Activated CD8-positive, alpha-beta memory T cell treated with anti-CD3 and anti-CD28 coated beads, Interleukin-2, amount 10 ng/mL, durations not matched to agents 7 days and 5 days (primary cell): Measurements from ENCODE around the gene NUDC. TPM values are rescaled to one million over a fixed set of nuclear protein-coding genes. Genes with fewer than 3 reads are reported as not detected.

Source experiments
- ATAC-seq: fragments of 150-1000 bp; cut with Tn5 transposase; one replicate; pipeline ENCODE4 v1.10.0; 2021; ENCODE audit warnings: moderate library complexity
- CTCF ChIA-PET: fragments of 350-600 bp; sonication (Branson Sonifier 250); formaldehyde crosslinking; loops from one replicate; lab custom pipeline; 2021; ENCODE audit warnings: antibody characterized with exemption; lab: Charles Lee
- DNase-seq: peaks from one replicate; pipeline ENCODE4 v3.0.0-alpha.2; 2020
- H3K27ac Mint-ChIP-seq: one replicate; pipeline ENCODE4 v1.8.0; 2021; ENCODE audit warnings: mild to moderate bottlenecking, mixed read lengths
- H3K27me3 Mint-ChIP-seq: one replicate; pipeline ENCODE4 v1.8.0; 2021; ENCODE audit warnings: mixed read lengths
- H3K36me3 Mint-ChIP-seq: one replicate; pipeline ENCODE4 v1.8.0; 2021; ENCODE audit warnings: mild to moderate bottlenecking, mixed read lengths
- H3K4me1 Mint-ChIP-seq: one replicate; pipeline ENCODE4 v1.8.0; 2021; ENCODE audit warnings: mixed read lengths
- H3K4me3 Mint-ChIP-seq: one replicate; pipeline ENCODE4 v1.8.0; 2021; ENCODE audit warnings: mild to moderate bottlenecking, moderate library complexity, mixed read lengths
- H3K9me3 Mint-ChIP-seq: one replicate; pipeline ENCODE4 v1.8.0; 2022; ENCODE audit warnings: low read depth, mixed read lengths
- total RNA-seq, 2 experiments: library from RNA; stranded (reverse); gene quantifications; one replicate each; pipeline ENCODE4 v1.2.3, GENCODE V29; 2021

Gene NUDC
- total RNA-seq, 2 experiments from 2014 or later = 88.8 to 91.6 TPM

GRCh38 chr1:26915204-26915842 is 6.2 kb upstream of the NUDC start:
- H3K36me3 Mint-ChIP-seq = no peaks in the 10 kb centered on the region
- H3K9me3 Mint-ChIP-seq = no peaks in the 10 kb centered on the region
- H3K27me3 Mint-ChIP-seq = no peaks in the 10 kb centered on the region
- no peak for ATAC-seq
- no peak overlapping the region for H3K4me3 Mint-ChIP-seq
- no peak for DNase-seq
- CTCF ChIA-PET = interaction anchor here (1.4 kb wide), 1 partner anchor 16 kb away, joined by 3 read pairs; no protein-coding TSS in a partner anchor
- peaks cover 3% of the 10 kb centered on the region for H3K4me1 Mint-ChIP-seq
- H3K27ac Mint-ChIP-seq = no peak overlapping the region

- Mint-ChIP-seq H3K27me3 (no peaks in the 10 kb centered on the region), H3K9me3 (no peaks in the 10 kb centered on the region), H3K4me3 (peak overlapping the region; percentile 91), H3K4me1 (peaks cover 37% of the 10 kb centered on the region), H3K27ac (peak overlapping the region; percentile 95), H3K36me3 (peaks cover 17% of the 10 kb centered on the region)
- no peak for DNase-seq
- peak; percentile 53 for ATAC-seq
- CTCF ChIA-PET = interaction anchor here (1.1 to 1.8 kb wide), 6 partner anchors 10 to 125 kb away, joined by 3 to 12 read pairs (median 5); partner anchors contain the start of genes GPATCH3 and GPN2
Measured at GRCh38 chr1:26921126-26921539, 410 bp upstream of the NUDC start.

GRCh38 chr1:26922431-26922729 is 837 bp downstream of the NUDC start:
- Mint-ChIP-seq H3K4me1 (peaks cover 43% of the 10 kb centered on the region), H3K4me3 (peak overlapping the region; percentile 91), H3K36me3 (peaks cover 24% of the 10 kb centered on the region), H3K27ac (peak overlapping the region; percentile 95), H3K27me3 (no peaks in the 10 kb centered on the region), H3K9me3 (no peaks in the 10 kb centered on the region)
- CTCF ChIA-PET = interaction anchor here (1.3 to 1.4 kb wide), 2 partner anchors 12 to 19 kb away, joined by 3 read pairs; no protein-coding TSS in a partner anchor
- no peak for ATAC-seq
- no peak for DNase-seq

GRCh38 chr1:26922901-26923300 is 1.4 kb downstream of the NUDC start:
- peaks cover 25% of the 10 kb centered on the region for H3K36me3 Mint-ChIP-seq

GRCh38 chr1:26923711-26924110 is 2.2 kb downstream of the NUDC start:
- no peak for DNase-seq

More at GRCh38 chr1:26922901-26923300, 1.4 kb downstream of the NUDC start:
- CTCF ChIA-PET = interaction anchor here (1.4 kb wide), 1 partner anchor 19 kb away, joined by 3 read pairs; no protein-coding TSS in a partner anchor
- no peak for DNase-seq
- Mint-ChIP-seq H3K27ac (peak overlapping the region; percentile 95), H3K27me3 (no peaks in the 10 kb centered on the region), H3K4me3 (peak overlapping the region; percentile 91), H3K9me3 (no peaks in the 10 kb centered on the region), H3K4me1 (peaks cover 43% of the 10 kb centered on the region)
- no peak for ATAC-seq

GRCh38 chr1:26932531-26932930 is 11.0 kb downstream of the NUDC start:
- ATAC-seq = no peak
- Mint-ChIP-seq H3K27me3 (no peaks in the 10 kb centered on the region), H3K36me3 (peaks cover 37% of the 10 kb centered on the region), H3K27ac (no peak overlapping the region), H3K4me1 (no peaks in the 10 kb centered on the region), H3K9me3 (no peaks in the 10 kb centered on the region), H3K4me3 (no peak overlapping the region)
- DNase-seq = no peak
- CTCF ChIA-PET = no interaction called here

More at GRCh38 chr1:26923711-26924110, 2.2 kb downstream of the NUDC start:
- Mint-ChIP-seq H3K4me3 (peak overlapping the region; percentile 91), H3K27me3 (no peaks in the 10 kb centered on the region), H3K9me3 (no peaks in the 10 kb centered on the region), H3K4me1 (peaks cover 43% of the 10 kb centered on the region), H3K27ac (no peak overlapping the region), H3K36me3 (peaks cover 33% of the 10 kb centered on the region)
- no peak for ATAC-seq
- CTCF ChIA-PET = interaction anchor here (0.7 to 1.3 kb wide), 3 partner anchors 11 to 136 kb away, joined by 3 to 4 read pairs (median 3); partner anchors contain the start of gene PIGV

GRCh38 chr1:26936823-26937222 is 15.3 kb downstream of the NUDC start:
- Mint-ChIP-seq H3K27ac (no peak overlapping the region), H3K27me3 (no peaks in the 10 kb centered on the region), H3K4me1 (peaks cover 3% of the 10 kb centered on the region), H3K4me3 (no peak overlapping the region), H3K9me3 (no peaks in the 10 kb centered on the region), H3K36me3 (peaks cover 26% of the 10 kb centered on the region)
- CTCF ChIA-PET = no interaction called here
- ATAC-seq (no peak), DNase-seq (no peak)

GRCh38 chr1:26938004-26938658 is 16.6 kb downstream of the NUDC start:
- H3K9me3 Mint-ChIP-seq = no peaks in the 10 kb centered on the region
- CTCF ChIA-PET = no interaction called here

GRCh38 chr1:26938659-26939025 is 17.1 kb downstream of the NUDC start:
- ATAC-seq = no peak

More at GRCh38 chr1:26938004-26938658, 16.6 kb downstream of the NUDC start:
- DNase-seq = no peak
- no peak for ATAC-seq
- Mint-ChIP-seq H3K4me1 (peaks cover 3% of the 10 kb centered on the region), H3K36me3 (peaks cover 26% of the 10 kb centered on the region), H3K27me3 (no peaks in the 10 kb centered on the region), H3K27ac (no peak overlapping the region), H3K4me3 (no peak overlapping the region)

GRCh38 chr1:26941311-26941710 is 19.8 kb downstream of the NUDC start:
- H3K27me3 Mint-ChIP-seq = no peaks in the 10 kb centered on the region
- H3K27ac Mint-ChIP-seq = no peak overlapping the region
- CTCF ChIA-PET = no interaction called here
- peaks cover 3% of the 10 kb centered on the region for H3K4me1 Mint-ChIP-seq
- peaks cover 29% of the 10 kb centered on the region for H3K36me3 Mint-ChIP-seq
- DNase-seq (no peak), ATAC-seq (no peak)
- H3K4me3 Mint-ChIP-seq = no peak overlapping the region
- H3K9me3 Mint-ChIP-seq = no peaks in the 10 kb centered on the region

More at GRCh38 chr1:26938659-26939025, 17.1 kb downstream of the NUDC start:
- H3K27me3 Mint-ChIP-seq = no peaks in the 10 kb centered on the region
- H3K9me3 Mint-ChIP-seq = no peaks in the 10 kb centered on the region
- H3K4me1 Mint-ChIP-seq = peaks cover 3% of the 10 kb centered on the region
- no peak overlapping the region for H3K4me3 Mint-ChIP-seq
- DNase-seq = no peak
- H3K27ac Mint-ChIP-seq = no peak overlapping the region
- CTCF ChIA-PET = no interaction called here
- peaks cover 24% of the 10 kb centered on the region for H3K36me3 Mint-ChIP-seq

GRCh38 chr1:26942656-26943055 is 21.1 kb downstream of the NUDC start:
- H3K9me3 Mint-ChIP-seq = no peaks in the 10 kb centered on the region
- no peaks in the 10 kb centered on the region for H3K27me3 Mint-ChIP-seq
- H3K27ac Mint-ChIP-seq = no peak overlapping the region
- peaks cover 32% of the 10 kb centered on the region for H3K36me3 Mint-ChIP-seq
- H3K4me3 Mint-ChIP-seq = no peak overlapping the region
- peaks cover 3% of the 10 kb centered on the region for H3K4me1 Mint-ChIP-seq
- CTCF ChIA-PET = interaction anchor here (0.5 kb wide), 1 partner anchor 221 kb away, joined by 3 read pairs; no protein-coding TSS in a partner anchor
- no peak for ATAC-seq
- DNase-seq = no peak

GRCh38 chr1:26945138-26945537 is 23.6 kb downstream of the NUDC start:
- H3K4me3 Mint-ChIP-seq = no peak overlapping the region
- no peak for DNase-seq
- no peaks in the 10 kb centered on the region for H3K4me1 Mint-ChIP-seq
- no peak for ATAC-seq
- H3K36me3 Mint-ChIP-seq = peaks cover 31% of the 10 kb centered on the region
- H3K9me3 Mint-ChIP-seq = no peaks in the 10 kb centered on the region
- CTCF ChIA-PET = no interaction called here
- no peaks in the 10 kb centered on the region for H3K27me3 Mint-ChIP-seq
- H3K27ac Mint-ChIP-seq = no peak overlapping the region

GRCh38 chr1:26945728-26946127 is 24.2 kb downstream of the NUDC start:
- DNase-seq (no peak), ATAC-seq (no peak)
- Mint-ChIP-seq H3K36me3 (peaks cover 31% of the 10 kb centered on the region), H3K27me3 (no peaks in the 10 kb centered on the region), H3K9me3 (no peaks in the 10 kb centered on the region), H3K4me1 (no peaks in the 10 kb centered on the region), H3K4me3 (no peak overlapping the region), H3K27ac (no peak overlapping the region)
- CTCF ChIA-PET = no interaction called here

- Mint-ChIP-seq H3K4me1 (no peaks in the 10 kb centered on the region), H3K9me3 (no peaks in the 10 kb centered on the region), H3K27me3 (no peaks in the 10 kb centered on the region), H3K4me3 (no peak overlapping the region), H3K27ac (no peak overlapping the region), H3K36me3 (peaks cover 30% of the 10 kb centered on the region)
- ATAC-seq (no peak), DNase-seq (no peak)
- CTCF ChIA-PET = no interaction called here
Measured at GRCh38 chr1:26946270-26946669, 24.7 kb downstream of the NUDC start.
